D721Med (cell line): ENCODE measurements around the gene STUB1.

Experiments
- DNase-seq: peaks from one replicate; pipeline ENCODE4 v3.0.0; 2011; ENCODE audit warnings: low spot score; ENCODE audit not compliant: insufficient read length
- FAIRE-seq: peaks from 2 replicates; lab custom pipeline; 2011; peaks lifted over from hg19 to GRCh38; lab: Jason Lieb, UNC
- CTCF ChIP-seq: IDR thresholded peaks from 2 replicates; pipeline ENCODE4 v1.5.1; 2012; ENCODE audit warnings: mild to moderate bottlenecking, control low read depth; ENCODE audit not compliant: insufficient read depth; ENCODE audit errors: missing control alignments

The STUB1 gene

DNA sequence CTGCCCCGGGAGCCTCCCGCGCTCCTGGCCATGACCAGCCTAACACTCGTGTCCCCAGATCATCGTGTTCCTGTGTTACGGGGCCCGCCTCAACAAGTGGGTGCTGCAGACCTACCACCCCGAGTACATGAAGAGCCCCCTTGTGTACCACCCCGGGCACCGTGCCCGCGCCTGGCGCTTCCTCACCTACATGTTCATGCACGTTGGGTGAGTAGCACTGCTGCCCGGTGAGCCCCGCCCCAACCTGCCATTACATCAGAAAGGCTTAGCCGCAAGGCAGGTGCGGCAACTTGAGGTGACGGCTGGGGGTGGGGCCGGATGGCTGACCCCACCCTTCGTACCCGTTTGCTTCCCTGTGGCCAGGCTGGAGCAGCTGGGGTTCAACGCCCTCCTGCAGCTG lies 3.3 kb upstream of the STUB1 start:
- FAIRE-seq, result no peak
- no peak for DNase-seq
- TF ChIP-seq CTCF, result no peak

DNA sequence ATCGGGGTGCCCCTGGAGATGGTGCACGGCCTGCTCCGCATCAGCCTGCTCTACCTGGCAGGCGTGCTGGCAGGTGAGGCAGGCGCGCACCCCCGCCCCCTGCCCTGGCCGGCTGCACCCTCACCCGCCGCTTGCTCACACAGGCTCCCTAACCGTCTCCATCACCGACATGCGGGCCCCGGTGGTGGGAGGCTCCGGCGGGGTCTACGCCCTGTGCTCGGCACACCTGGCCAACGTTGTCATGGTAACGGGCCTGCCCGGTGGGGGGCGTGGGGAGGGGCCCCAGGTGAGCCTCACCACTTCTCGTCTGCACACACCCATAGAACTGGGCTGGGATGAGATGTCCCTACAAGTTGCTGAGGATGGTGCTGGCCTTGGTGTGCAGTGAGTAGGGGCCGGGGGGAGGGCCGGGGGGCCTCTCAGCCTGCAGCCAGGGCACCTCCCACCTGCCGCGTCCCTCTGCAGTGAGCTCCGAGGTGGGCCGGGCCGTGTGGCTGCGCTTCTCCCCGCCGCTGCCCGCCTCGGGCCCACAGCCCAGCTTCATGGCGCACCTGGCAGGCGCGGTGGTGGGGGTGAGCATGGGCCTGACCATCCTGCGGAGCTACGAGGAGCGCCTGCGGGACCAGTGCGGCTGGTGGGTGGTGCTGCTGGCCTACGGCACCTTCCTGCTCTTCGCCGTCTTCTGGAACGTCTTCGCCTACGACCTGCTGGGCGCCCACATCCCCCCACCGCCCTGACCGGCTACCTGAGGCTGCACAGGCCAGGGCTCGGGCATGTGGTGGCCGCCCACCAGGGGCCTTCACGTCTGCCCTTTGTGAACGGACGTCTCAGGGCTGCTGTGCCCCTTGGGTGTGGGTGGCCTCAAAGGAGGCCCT lies 2.7 kb upstream of the STUB1 start:
- DNase-seq (no peak), FAIRE-seq (no peak)
- no peak for TF ChIP-seq CTCF

- FAIRE-seq (no peak), DNase-seq (no peak)
- TF ChIP-seq CTCF, result no peak
Measured at GRCh38 chr16:678209-678857, 1.9 kb upstream of the STUB1 start.

- DNase-seq, result no peak
- FAIRE-seq, result no peak
- no peak for TF ChIP-seq CTCF
Measured at GRCh38 chr16:678858-679813, 1.1 kb upstream of the STUB1 start.

DNA sequence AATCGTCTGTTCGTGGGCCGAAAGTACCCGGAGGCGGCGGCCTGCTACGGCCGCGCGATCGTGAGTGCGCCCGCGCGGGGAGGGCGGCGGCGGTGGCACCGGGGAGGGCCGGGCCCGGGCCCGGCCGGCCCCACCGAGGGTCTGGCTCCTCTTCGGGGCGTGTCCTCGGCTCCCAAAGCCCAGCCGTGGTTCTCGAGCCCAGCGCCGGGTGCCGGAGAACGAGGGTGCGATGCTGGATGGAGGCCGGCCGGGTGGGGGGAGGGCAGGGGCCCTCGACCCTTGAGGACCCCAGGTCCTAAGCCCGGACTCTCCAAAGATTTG lies 375 bp downstream of the STUB1 start:
- no peak for FAIRE-seq
- TF ChIP-seq CTCF, result no peak
- no peak for DNase-seq

DNA sequence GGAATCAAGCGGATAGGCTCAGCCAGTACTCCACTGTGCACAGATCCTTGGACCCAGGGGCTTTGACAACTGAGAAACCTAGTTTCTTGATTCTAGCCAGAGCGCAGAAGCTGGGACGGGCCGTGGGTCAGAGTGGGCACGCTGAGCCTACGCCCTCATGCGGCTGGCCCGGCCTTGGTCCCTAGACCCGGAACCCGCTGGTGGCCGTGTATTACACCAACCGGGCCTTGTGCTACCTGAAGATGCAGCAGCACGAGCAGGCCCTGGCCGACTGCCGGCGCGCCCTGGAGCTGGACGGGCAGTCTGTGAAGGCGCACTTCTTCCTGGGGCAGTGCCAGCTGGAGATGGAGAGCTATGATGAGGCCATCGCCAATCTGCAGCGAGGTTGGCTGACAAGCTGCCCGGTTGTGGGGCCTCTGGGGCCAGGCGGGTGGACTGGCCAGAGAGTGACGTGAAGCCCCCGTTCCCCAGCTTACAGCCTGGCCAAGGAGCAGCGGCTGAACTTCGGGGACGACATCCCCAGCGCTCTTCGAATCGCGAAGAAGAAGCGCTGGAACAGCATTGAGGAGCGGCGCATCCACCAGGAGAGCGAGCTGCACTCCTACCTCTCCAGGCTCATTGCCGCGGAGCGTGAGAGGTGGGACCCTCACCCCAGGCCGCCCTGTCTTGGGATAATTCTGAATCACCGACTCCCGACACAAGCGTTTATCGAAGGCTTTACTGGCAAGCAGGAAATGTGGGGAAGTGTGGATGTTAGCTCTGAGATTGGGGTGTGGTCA lies 946 bp downstream of the STUB1 start:
- DNase-seq, result no peak
- FAIRE-seq, result no peak
- TF ChIP-seq CTCF, result no peak
